Vagina (tissue), 2 donors: ENCODE data around the gene CCDC148. TPM values are rescaled to one million over a fixed set of nuclear protein-coding genes. Genes with fewer than 3 reads are reported as not detected.

Source experiments
- DNase-seq, 2 donors: peaks; one replicate each; pipeline ENCODE4 v3.0.0-alpha.2; 2017; ENCODE audit errors: extremely low spot score in 2 of 2
- H3K27ac ChIP-seq: fragments of 200-600 bp; sonication (generic); one replicate; pipeline ENCODE4 v1.5.1; 2019
- H3K27me3 ChIP-seq: fragments of 200-600 bp; sonication (generic); one replicate; pipeline ENCODE4 v1.5.1; 2019
- H3K36me3 ChIP-seq, 2 donors: fragments of 200-600 bp; sonication (generic); one replicate each; pipeline ENCODE4 v1.5.1; 2017 to 2019
- H3K4me1 ChIP-seq: fragments of 200-600 bp; sonication (generic); one replicate; pipeline ENCODE4 v1.5.1; 2019
- H3K4me3 ChIP-seq, 2 donors: fragments of 200-600 bp; sonication (generic); 1 replicate in 1 of 2; 2 replicates in 1 of 2; pipeline ENCODE4 v1.5.1; 2016 to 2019
- H3K9me3 ChIP-seq: fragments of 200-600 bp; sonication (generic); one replicate; pipeline ENCODE4 v1.5.1; 2019
- POLR2A ChIP-seq, 2 donors: fragments of 450-650 bp; IDR thresholded peaks; one replicate each; pipeline ENCODE4 v1.6.1; 2017; ENCODE audit warnings: antibody characterized with exemption in 2 of 2, mild to moderate bottlenecking in 2 of 2, moderate library complexity in 2 of 2
- POLR2AphosphoS5 ChIP-seq, 2 donors: sonication (generic); formaldehyde crosslinking; IDR thresholded peaks; one replicate each; pipeline ENCODE4 v1.9.0; 2017; ENCODE audit warnings: antibody characterized with exemption in 2 of 2, mild to moderate bottlenecking in 2 of 2, low read depth in 1 of 2; ENCODE audit not compliant: insufficient read depth in 1 of 2
- intact Hi-C: fragments of 100-400 bp; cut with DNase I; formaldehyde crosslinking; loops from one replicate; pipeline ENCODE4 v1.15.1; 2023
- total RNA-seq: library from RNA; depleted of rRNA; stranded (reverse); fragments of >200 nt; gene quantifications from one replicate; pipeline ENCODE4 v1.2.3, GENCODE V29; 2016
- TF ChIP-seq, protein P1 (sequence below), 3 experiments: fragments of 450-650 bp in 2 of 3; fragments of 200-600 bp in 1 of 3; sonication (generic) in 1 of 3; IDR thresholded peaks; one replicate each; pipeline ENCODE4 v1.5.1; 2017 to 2019; ENCODE audit warnings: antibody characterized with exemption in 3 of 3, mild to moderate bottlenecking in 2 of 3, moderate library complexity in 2 of 3

The CCDC148 gene
- total RNA-seq, 1 donor from 2014 or later: not detected

DNA sequence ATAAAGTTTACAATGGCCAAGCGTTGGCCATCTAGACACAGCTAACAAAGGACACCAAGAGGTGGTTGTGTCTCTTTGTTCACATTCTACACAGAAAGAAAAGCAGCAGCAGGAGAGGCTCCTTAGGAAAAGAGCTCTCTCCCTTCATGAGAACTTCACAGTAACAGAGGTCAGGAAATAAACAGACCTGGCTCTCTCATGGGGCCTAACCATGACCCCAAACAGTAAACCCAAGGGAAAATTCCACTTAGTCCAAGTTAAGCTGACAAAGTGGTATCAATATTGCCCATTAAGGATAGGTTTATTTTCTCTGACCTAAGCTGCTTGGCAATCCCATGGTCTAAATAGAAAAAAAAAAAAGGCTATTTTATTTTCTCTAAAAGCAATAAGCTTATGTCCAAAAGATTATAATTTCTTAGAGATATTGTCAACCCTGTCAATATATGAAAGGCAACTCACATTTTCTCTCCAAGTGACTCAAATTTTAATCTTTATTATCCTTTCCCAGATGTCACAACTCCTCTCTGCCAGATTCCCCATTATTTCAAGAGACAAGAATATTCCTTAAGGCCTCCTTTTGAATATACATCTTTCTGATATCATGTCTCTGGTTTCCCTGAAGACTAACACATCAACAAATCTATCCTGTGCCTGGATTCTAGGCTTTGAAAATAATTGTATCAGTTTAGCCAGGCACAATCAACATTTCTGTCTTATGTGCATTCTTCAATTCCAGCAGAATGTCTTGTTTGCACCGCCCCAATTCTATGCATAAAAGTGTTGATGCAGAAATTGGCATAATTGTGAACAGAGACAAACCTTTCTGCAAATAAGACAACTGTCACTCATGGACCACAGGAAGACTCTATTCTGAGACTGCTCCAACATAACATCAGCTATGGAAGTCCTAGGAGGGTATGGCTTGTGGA is 263.8 kb downstream of the CCDC148 start:
- Histone ChIP-seq H3K4me3 (no peak overlapping the region), H3K9me3 (no peaks in the 10 kb centered on the region), H3K36me3 (no peaks in the 10 kb centered on the region), H3K27ac (no peak overlapping the region), H3K4me1 (peaks cover 8% of the 10 kb centered on the region), H3K27me3 (no peaks in the 10 kb centered on the region)
- no peak for DNase-seq
- no peak for TF ChIP-seq POLR2A (IDR thresholded peaks at IDR 0.05)
- TF ChIP-seq POLR2AphosphoS5 (IDR thresholded peaks at IDR 0.05; ENCODE audit: insufficient read depth in 1 of 2, low read depth in 1 of 2): no peak
- TF ChIP-seq, protein P1, sequence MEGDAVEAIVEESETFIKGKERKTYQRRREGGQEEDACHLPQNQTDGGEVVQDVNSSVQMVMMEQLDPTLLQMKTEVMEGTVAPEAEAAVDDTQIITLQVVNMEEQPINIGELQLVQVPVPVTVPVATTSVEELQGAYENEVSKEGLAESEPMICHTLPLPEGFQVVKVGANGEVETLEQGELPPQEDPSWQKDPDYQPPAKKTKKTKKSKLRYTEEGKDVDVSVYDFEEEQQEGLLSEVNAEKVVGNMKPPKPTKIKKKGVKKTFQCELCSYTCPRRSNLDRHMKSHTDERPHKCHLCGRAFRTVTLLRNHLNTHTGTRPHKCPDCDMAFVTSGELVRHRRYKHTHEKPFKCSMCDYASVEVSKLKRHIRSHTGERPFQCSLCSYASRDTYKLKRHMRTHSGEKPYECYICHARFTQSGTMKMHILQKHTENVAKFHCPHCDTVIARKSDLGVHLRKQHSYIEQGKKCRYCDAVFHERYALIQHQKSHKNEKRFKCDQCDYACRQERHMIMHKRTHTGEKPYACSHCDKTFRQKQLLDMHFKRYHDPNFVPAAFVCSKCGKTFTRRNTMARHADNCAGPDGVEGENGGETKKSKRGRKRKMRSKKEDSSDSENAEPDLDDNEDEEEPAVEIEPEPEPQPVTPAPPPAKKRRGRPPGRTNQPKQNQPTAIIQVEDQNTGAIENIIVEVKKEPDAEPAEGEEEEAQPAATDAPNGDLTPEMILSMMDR (IDR thresholded peaks at IDR 0.05): no peak
- intact Hi-C loops: no loop called here

DNA sequence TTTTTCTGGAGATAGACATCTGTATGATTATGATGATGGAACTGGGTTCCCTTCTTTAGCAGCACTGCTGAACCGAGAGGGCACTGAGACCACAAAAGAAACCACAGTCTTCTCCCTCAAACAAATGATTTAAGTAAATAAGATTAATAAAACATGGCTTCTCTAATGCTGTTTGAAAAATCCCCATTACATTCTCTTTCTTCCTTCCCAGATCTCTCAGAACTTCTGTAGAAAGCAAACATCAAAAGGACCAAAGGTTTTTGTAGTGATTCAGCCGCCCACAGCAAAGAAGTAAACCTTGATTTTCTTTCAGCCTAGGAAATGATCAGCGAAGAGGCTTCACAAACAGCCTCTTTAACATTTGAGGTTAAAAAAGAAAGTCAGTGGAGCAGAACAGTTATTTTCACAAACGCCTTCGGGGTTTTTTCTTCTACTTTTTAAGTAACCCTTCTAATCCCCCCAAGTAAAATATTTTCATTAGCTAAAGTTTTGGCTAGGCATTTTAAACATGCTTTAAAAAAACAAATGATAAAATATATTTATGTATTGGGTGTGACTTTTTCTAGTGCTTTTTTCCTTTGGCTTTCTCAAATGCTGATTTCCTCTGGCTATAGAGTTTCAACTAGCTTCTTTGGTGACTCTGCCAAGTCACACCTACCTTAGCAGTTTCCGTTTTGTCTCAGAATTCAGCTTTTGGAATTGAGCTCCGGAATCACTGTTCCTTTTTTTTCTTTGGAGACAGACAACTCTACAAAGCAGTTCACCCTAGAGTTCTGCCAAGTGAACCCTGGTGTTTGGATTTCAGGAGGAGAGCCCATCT is 265.3 kb downstream of the CCDC148 start:
- H3K36me3 ChIP-seq: no peaks in the 10 kb centered on the region
- no peaks in the 10 kb centered on the region for H3K9me3 ChIP-seq
- peak overlapping the region; percentile 42 for H3K27ac ChIP-seq
- TF ChIP-seq, protein P1 (IDR thresholded peaks at IDR 0.05): no peak
- TF ChIP-seq POLR2AphosphoS5 (IDR thresholded peaks at IDR 0.05; ENCODE audit: insufficient read depth in 1 of 2, low read depth in 1 of 2): peak in 1 of 2 donors; percentile 76
- H3K27me3 ChIP-seq: no peaks in the 10 kb centered on the region
- DNase-seq: no peak
- intact Hi-C loops: no loop called here
- H3K4me3 ChIP-seq: no peak overlapping the region
- peaks cover 8% of the 10 kb centered on the region for H3K4me1 ChIP-seq

DNA sequence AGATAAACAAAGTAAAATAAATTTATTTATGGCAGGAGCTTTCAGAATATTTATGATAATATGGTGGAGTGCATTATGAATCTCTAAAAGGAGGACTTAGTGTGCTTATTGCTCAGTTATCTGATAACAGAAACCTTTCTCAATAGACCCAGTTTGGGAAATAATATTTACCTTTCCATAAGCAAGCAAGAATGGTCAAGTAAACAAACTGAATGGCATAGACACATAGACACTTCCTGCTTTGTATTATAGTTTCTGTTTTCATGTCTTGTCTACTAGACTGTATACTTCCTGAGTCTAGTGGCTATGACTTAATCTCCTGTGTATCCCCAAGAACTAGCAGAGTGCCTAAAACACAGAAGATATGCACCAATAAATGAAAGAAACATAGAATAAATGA is 267.0 kb downstream of the CCDC148 start:
- TF ChIP-seq POLR2AphosphoS5 (IDR thresholded peaks at IDR 0.05; ENCODE audit: insufficient read depth in 1 of 2, low read depth in 1 of 2) (no peak), POLR2A (IDR thresholded peaks at IDR 0.05) (no peak)
- TF ChIP-seq, protein P1 (IDR thresholded peaks at IDR 0.05): no peak

DNA sequence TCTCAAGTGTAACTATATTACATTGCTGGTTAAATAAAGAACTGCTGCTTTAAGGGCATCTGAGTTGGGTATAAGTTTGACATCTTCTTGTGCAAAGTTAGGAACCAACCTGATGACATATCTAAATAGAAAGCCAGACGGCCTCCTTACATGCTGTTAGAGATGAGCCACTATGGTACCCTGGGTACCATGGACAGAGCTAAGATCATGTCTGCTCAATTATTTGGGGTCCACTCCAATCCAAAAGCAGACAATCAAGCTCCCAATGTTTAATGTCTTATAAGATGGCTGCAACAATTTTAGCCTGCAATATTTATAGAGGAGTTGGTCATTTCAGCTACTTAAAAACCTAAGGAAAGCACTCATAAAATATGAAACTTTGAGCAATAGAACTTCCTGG is 268.6 kb downstream of the CCDC148 start:
- Histone ChIP-seq H3K36me3 (no peaks in the 10 kb centered on the region), H3K4me3 (no peak overlapping the region), H3K27ac (no peak overlapping the region), H3K9me3 (no peaks in the 10 kb centered on the region), H3K4me1 (peaks cover 8% of the 10 kb centered on the region), H3K27me3 (no peaks in the 10 kb centered on the region)
- intact Hi-C loops: no loop called here
- TF ChIP-seq, protein P1 (IDR thresholded peaks at IDR 0.05): no peak
- TF ChIP-seq POLR2AphosphoS5 (IDR thresholded peaks at IDR 0.05; ENCODE audit: insufficient read depth in 1 of 2, low read depth in 1 of 2): no peak
- TF ChIP-seq POLR2A (IDR thresholded peaks at IDR 0.05): no peak
- no peak for DNase-seq

More for the DNA sequence above, 267.0 kb downstream of the CCDC148 start:
- no peaks in the 10 kb centered on the region for H3K9me3 ChIP-seq
- H3K4me1 ChIP-seq: peaks cover 8% of the 10 kb centered on the region
- no peak overlapping the region for H3K27ac ChIP-seq
- intact Hi-C loops: no loop called here
- no peak for DNase-seq
- no peak overlapping the region for H3K4me3 ChIP-seq
- no peaks in the 10 kb centered on the region for H3K27me3 ChIP-seq
- H3K36me3 ChIP-seq: no peaks in the 10 kb centered on the region
